Heart right ventricle (tissue), 16 donors: Measurements from ENCODE around the gene GOLGA6L2. TPM values are rescaled to one million over a fixed set of nuclear protein-coding genes. Genes with fewer than 3 reads are reported as not detected.

Source experiments
- ATAC-seq, 8 donors: fragments of 200-7000 bp; cut with Tn5 transposase; one replicate each; pipeline ENCODE4 v1.9.1; 2020; ENCODE audit warnings: mild to moderate bottlenecking in 8 of 8, moderate library complexity in 8 of 8, moderate number of reproducible peaks in 1 of 8
- DNase-seq, 2 donors: peaks; one replicate each; pipeline ENCODE4 v3.0.0-alpha.2; 2020
- H3K27ac ChIP-seq, 10 donors: fragments of 200-600 bp; sonication (generic) in 2 of 10; one replicate each; pipeline versions ENCODE4 v1.5.0 to v1.8.0; 2020 to 2022; ENCODE audit warnings: mild to moderate bottlenecking in 3 of 10
- H3K27me3 ChIP-seq, 7 donors: fragments of 200-600 bp; one replicate each; pipeline ENCODE4 v1.8.0; 2021 to 2022; ENCODE audit warnings: mild to moderate bottlenecking in 2 of 7
- H3K36me3 ChIP-seq, 9 donors: fragments of 200-600 bp; sonication (generic) in 1 of 9; one replicate each; pipeline versions ENCODE4 v1.5.0 to v1.8.0; 2020 to 2022; ENCODE audit warnings: mild to moderate bottlenecking in 2 of 9
- H3K4me1 ChIP-seq, 9 donors: fragments of 200-600 bp; sonication (generic) in 1 of 9; one replicate each; pipeline versions ENCODE4 v1.5.0 to v1.8.0; 2020 to 2022; ENCODE audit warnings: mild to moderate bottlenecking in 4 of 9
- H3K4me3 ChIP-seq, 10 donors: fragments of 200-600 bp; sonication (generic) in 2 of 10; one replicate each; pipeline versions ENCODE4 v1.5.0 to v1.8.0; 2020 to 2022; ENCODE audit warnings: mild to moderate bottlenecking in 7 of 10, moderate library complexity in 2 of 10
- H3K9me3 ChIP-seq, 11 donors: fragments of 200-600 bp in 10 of 11; sonication (generic) in 2 of 11; one replicate each; pipeline versions ENCODE4 v1.5.0 to v1.8.0; 2013 to 2022; ENCODE audit warnings: mild to moderate bottlenecking in 2 of 11, control low read depth in 1 of 11, moderate library complexity in 1 of 11
- CTCF ChIP-seq, 9 donors: fragments of 200-600 bp; sonication (generic) in 2 of 9; IDR thresholded peaks; one replicate each; pipeline versions ENCODE4 v1.5.0 to v1.8.0; 2021 to 2022; ENCODE audit warnings: antibody characterized with exemption in 9 of 9, mild to moderate bottlenecking in 5 of 9, moderate library complexity in 1 of 9
- WGBS, 2 donors: extraction: QIAGEN DNeasy Blood & Tissue Kit; methylation state at CpG; one replicate each; pipeline ENCODE4 v1.1.7; 2013; ENCODE audit warnings: inconsistent platforms in 1 of 2; 5-methylcytosine and 5-hydroxymethylcytosine counted together
- intact Hi-C, 10 donors: fragments of 100-400 bp; cut with DNase I; formaldehyde crosslinking; loops; one replicate each; pipeline versions ENCODE4 v1.11.1 to v1.14.2; 2022
- polyA plus RNA-seq, 2 donors: library from polyadenylated mRNA; stranded (reverse); fragments of 200-250 nt; gene quantifications; one replicate each; pipeline ENCODE4 v1.2.3, GENCODE V29; 2013
- total RNA-seq, 10 donors: library from RNA; stranded (reverse); fragmentation: NEBNext Ultra II Directional in 3 of 10; extraction: Animal tissue kit (Norgen Biotek cat#: 25700) in 3 of 10; gene quantifications; one replicate each; pipeline versions ENCODE4 v1.2.1 to v1.2.4, GENCODE V29; 2021 to 2023
- donor health status: Arrhythmogenic right ventricular cardiomyopathy.
- donor health status: ischemic (EF 13 %, LVEDD 7.1; RV severe dilation, severe dysfunction).
- donor health status: healthy with polysubstance abuse.
- donor health status: DM: no; HTN: yes; CAD: no.
- donor health status: DM: no; HTN: no; CAD: no.
- donor health status: ischemic (EF 25% LVEDD 6.9; RV normal size, moderate dysfunction).
- donor health status: ischemic (EF 25% LVEDD 5.7; RV mildly dilated, moderate dysfunction).
- donor health status: healthy.
- donor health status: DM: yes; HTN: yes; CAD: no.
- donor health status: Ischemic cardiomyopathy.
- donor health status: ischemic (EF 35%, LVEDD 5.7; RV mildly dilated, moderate dysfunction).
- donor health status: nonischemic (EF 11% LVEDD 7.7; RV severe dilation, severe dysfunction).
- donor health status: DM: yes; HTN: yes; CAD: no.
- donor health status: PGD.
- donor health status: ischemic (EF 29% LVEDD 5.4; RV normal size, mild dysfunction).
- donor health status: nonischemic (EF 23%, LVEDD 6.1; RV moderate dilation, normal function).

Gene GOLGA6L2
- total and polyA plus RNA-seq, 12 donors, result 0.09 TPM; not detected in 11

- Histone ChIP-seq H3K27ac (no peak overlapping the region), H3K27me3 (peaks cover 0 to 3% (median 0%) of the 10 kb centered on the region in 7 donors), H3K36me3 (no peaks in the 10 kb centered on the region), H3K4me1 (no peaks in the 10 kb centered on the region), H3K4me3 (no peak overlapping the region), H3K9me3 (no peaks in the 10 kb centered on the region)
- no peak for DNase-seq
- peak in 4 of 8 donors; percentile 35 to 54 (median 46) for ATAC-seq
- TF ChIP-seq CTCF (IDR thresholded peaks at IDR 0.05), result peak in 7 of 9 donors; percentile 41 to 60 (median 53)
- intact Hi-C loops, result loop anchor here in 5 of 10 donors (5.0 to 10.0 kb wide), 2 partner anchors 430 to 432 kb away; partner anchors contain the start of gene TUBGCP5 (in 5 of the 5)
- WGBS, 2 donors, result 79 to 80% methylated on average over 3 of the region's 3 CpGs
Observed at GRCh38 chr15:23467110-23467600, 20.1 kb upstream of the GOLGA6L2 start.

GRCh38 chr15:23457890-23458289 is 10.8 kb upstream of the GOLGA6L2 start:
- no peak overlapping the region for H3K4me3 ChIP-seq
- no peak for TF ChIP-seq CTCF (IDR thresholded peaks at IDR 0.05)
- no peaks in the 10 kb centered on the region for H3K27me3 ChIP-seq
- DNase-seq (no peak), ATAC-seq (no peak)
- no peaks in the 10 kb centered on the region for H3K9me3 ChIP-seq
- no peak overlapping the region for H3K27ac ChIP-seq
- 65 to 67% methylated on average over 5 of the region's 5 CpGs for WGBS, 2 donors
- no peaks in the 10 kb centered on the region for H3K36me3 ChIP-seq
- no peaks in the 10 kb centered on the region for H3K4me1 ChIP-seq
- intact Hi-C loops, result no loop called here

GRCh38 chr15:23446215-23447106 is 582 bp downstream of the GOLGA6L2 start:
- no peaks in the 10 kb centered on the region for H3K36me3 ChIP-seq
- no peak overlapping the region for H3K4me3 ChIP-seq
- intact Hi-C loops, result no loop called here
- WGBS, 2 donors, result 80 to 84% methylated on average over 15 of the region's 15 CpGs
- TF ChIP-seq CTCF (IDR thresholded peaks at IDR 0.05), result no peak
- DNase-seq, result no peak
- peak in 1 of 8 donors; percentile 44 for ATAC-seq
- no peaks in the 10 kb centered on the region for H3K9me3 ChIP-seq
- no peaks in the 10 kb centered on the region for H3K27me3 ChIP-seq
- no peaks in the 10 kb centered on the region for H3K4me1 ChIP-seq
- H3K27ac ChIP-seq, result no peak overlapping the region

- WGBS, 2 donors, result 77 to 85% methylated on average over 11 of the region's 11 CpGs
- Histone ChIP-seq H3K4me3 (no peak overlapping the region), H3K9me3 (no peaks in the 10 kb centered on the region), H3K36me3 (no peaks in the 10 kb centered on the region), H3K27ac (no peak overlapping the region), H3K27me3 (peaks cover 0 to 4% (median 0%) of the 10 kb centered on the region in 7 donors), H3K4me1 (no peaks in the 10 kb centered on the region)
- TF ChIP-seq CTCF (IDR thresholded peaks at IDR 0.05), result no peak
- DNase-seq (no peak), ATAC-seq (no peak)
- intact Hi-C loops, result no loop called here
Observed at GRCh38 chr15:23444269-23444668, 2.8 kb downstream of the GOLGA6L2 start.
